Glomerular endothelial cell (primary cell): Measurements from ENCODE around the gene RHOA. TPM values are rescaled to one million over a fixed set of nuclear protein-coding genes. Genes with fewer than 3 reads are reported as not detected.

Source experiments
- DNase-seq: peaks from one replicate; pipeline ENCODE4 v3.0.0-alpha.2; 2011; ENCODE audit warnings: low read depth, low spot score; ENCODE audit errors: extremely low read depth
- total RNA-seq: library from RNA; depleted of rRNA; stranded (reverse); fragments of >200 nt; gene quantifications from 2 replicates; pipeline ENCODE4 v1.2.3, GENCODE V29; 2015

RHOA gene
- 584 and 601 TPM in 2 replicates for total RNA-seq

- peak; percentile 99 for DNase-seq
Observed at GRCh38 chr3:49411968-49412631, at the start of gene RHOA, which contains the start of gene TCTA. Gene RHOA, minus strand, starts transcription at chr3:49411976. Its CDS starts 36,387 bp downstream, at chr3:49375589. Gene TCTA, plus strand, starts transcription at chr3:49412423. Its CDS starts 4 bp downstream, at chr3:49412427.

DNA sequence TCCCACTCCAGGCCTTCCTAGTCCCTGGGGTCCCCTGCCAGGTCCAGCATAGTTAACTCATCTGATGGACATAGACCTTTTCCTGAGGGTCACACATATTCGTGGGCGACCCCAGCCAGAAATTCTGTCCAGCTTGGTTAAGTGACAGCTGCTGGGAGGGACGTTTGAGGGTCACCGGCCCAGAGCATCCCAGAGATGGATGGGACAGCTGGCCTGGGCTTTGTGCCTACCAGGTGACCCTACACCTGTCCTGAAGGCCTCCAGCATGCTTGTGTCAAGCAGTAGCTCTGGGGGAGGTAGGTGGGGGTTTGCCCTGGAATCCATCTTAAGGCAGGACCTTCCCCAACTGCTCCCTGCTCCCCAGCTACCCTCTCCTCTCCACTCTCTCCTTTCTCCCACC is 49.2 kb upstream of the RHOA start:
- no peak for DNase-seq

GRCh38 chr3:49460188-49460890 is 48.6 kb upstream of the RHOA start:
- DNase-seq, result no peak

- DNase-seq, result no peak
Observed at GRCh38 chr3:49456466-49456865, 44.7 kb upstream of the RHOA start.

DNA sequence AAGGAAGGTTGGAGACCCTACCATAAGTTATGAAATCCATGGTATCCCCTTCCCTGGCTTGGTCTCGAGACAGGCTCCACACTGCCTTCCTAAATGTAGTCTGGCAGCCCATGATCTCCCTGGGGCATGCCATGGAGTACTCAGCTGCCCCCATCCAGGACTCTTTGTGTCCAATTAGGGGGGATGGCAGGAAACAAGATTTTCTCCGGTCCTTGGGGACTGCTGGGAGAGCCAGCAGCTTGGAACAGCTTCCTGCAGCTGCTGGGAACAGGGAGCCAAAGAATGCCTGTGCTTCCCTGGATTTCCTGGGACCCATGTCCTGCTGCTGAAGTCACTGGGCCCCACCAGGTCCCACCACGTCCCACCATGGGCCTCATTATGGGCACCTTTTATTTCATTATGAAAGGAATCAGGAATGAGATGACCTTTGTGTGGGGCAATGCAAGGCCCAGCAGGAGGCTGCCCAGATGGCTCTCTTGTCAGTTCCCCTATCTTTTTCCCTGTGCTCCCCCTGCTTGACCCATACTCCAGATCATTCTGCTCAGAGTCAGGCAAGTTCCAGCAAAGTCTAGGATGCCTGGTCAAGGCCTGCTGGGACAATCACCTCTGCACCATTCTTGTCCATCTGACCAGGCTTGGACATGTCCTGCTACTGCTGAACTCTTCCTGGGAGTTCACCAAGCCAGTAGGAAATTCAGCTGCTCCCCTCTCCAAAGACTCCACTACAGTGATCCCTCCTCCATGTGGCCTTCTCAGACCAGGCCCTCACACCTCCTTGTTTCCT is 43.3 kb upstream of the RHOA start:
- no peak for DNase-seq

DNA sequence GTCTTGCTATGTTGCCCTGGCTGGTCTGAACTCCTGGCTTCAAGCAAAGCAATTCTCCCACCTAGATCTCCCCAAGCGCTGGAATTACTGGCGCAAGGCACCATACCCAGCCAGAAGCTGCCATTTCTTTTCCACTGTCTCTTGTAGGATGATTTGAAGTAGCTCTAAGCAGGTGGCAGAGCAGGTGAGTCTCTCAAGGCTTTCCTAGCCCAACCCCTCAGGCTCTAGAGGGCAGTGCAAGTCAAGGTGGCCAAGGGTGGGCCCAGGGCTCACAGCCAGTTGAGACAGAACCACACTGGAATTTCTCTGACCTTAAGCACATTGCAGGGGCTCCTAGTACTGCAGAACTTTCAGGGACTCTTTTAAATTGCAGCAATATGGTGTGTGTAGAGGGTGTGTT is 42.7 kb upstream of the RHOA start:
- no peak for DNase-seq

GRCh38 chr3:49453621-49454020 is 41.8 kb upstream of the RHOA start:
- DNase-seq, result no peak

GRCh38 chr3:49445391-49445790 is 33.6 kb upstream of the RHOA start:
- DNase-seq, result no peak

- no peak for DNase-seq
Observed at GRCh38 chr3:49434731-49435130, 23.0 kb upstream of the RHOA start.

- no peak for DNase-seq
Observed at GRCh38 chr3:49428752-49429080, 16.9 kb upstream of the RHOA start.

DNA sequence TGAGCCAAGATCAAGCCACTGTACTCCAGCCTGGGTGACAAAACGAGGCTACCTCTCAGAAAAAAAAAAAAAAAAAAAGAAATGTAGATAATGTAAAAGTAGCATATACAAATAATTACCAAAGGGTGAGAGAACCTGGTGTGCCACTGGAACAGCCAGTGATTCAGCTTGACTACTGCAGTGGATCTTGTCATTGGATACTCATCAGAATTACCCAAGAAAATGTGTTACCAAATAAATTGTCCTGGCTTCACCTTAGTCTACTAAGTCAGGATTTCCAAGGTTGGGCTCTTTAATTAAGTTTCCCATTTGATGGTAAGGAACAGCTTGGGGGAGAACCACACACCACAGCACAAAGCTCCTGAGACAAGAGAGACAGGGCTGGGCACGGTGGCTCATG is 15.8 kb upstream of the RHOA start:
- no peak for DNase-seq

DNA sequence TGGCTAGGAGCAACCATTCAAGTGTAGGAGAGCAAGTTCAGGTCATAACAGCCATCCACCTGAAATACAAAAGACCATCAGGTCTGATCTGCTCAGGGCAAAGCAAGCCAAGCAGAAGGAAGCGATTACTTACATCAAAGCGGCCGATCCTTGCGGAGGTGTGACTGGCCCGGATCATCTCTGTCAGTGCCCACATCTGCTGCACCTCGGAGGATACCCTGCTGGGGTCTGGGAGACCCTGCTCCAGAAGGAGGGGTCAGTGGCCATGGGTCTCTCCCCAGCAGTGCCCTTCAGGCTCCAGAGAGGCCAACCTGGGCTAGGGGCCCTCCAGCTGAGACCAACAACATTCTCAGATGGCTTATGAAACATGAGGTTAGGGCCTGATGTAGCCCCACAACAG is 13.0 kb upstream of the RHOA start:
- no peak for DNase-seq

GRCh38 chr3:49422379-49423248 is 10.8 kb upstream of the RHOA start, which contains the start of gene AMT:
Gene AMT, minus strand, starts transcription at chr3:49422473. Its CDS starts 23 bp downstream, at chr3:49422450.
- no peak for DNase-seq

DNA sequence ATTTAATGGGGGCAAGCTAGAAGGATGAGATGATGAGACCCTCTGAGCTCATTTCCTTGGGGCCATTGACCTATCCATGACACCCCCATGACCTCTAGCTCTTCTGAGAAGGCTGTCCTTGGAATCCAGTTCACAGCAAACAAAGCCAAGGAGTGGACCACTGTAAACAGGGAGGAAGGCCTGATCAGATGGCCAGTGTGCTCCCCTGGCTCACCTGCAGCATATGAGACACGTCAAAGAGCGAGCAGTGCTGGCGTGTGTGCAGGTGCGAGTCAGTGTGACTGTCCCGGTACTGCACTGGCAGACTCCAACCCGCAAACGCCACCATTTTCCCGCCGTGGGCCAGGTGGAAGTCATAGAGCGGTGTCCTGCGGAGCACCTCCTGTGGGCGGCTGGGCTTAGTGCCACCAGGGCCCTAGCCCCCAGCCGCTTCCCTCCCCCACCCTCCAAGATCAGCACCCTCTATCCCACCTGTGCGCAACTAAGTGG is 10.2 kb upstream of the RHOA start:
- no peak for DNase-seq

DNA sequence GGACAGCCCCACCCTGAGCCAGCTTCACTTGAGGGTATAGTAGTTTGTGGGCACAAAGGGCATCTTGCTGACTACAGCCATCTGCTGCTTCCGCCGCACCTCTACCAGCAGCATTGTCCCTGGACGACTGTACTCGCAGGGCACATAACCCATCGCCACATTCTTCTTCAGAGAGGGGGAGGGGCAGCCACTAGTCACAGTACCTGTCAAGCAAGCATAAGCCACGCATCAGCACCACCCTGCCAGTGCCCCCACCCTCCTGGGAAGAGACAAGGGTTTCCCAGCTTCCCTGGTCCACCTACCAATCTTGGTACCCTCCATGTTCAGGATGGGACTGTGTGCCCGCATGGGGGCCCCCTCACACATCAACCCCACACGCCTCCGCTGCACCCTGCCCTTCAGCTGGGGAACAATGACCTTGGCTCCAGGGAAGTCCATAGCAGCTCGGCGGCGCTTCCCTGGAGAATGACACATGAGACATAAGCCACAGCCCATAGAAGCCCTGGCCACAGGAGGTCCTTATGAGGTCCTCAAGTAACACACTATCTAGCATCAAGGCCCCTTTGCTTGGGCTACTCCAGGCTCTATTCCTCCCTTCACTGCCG is 5.8 kb upstream of the RHOA start:
- no peak for DNase-seq

DNA sequence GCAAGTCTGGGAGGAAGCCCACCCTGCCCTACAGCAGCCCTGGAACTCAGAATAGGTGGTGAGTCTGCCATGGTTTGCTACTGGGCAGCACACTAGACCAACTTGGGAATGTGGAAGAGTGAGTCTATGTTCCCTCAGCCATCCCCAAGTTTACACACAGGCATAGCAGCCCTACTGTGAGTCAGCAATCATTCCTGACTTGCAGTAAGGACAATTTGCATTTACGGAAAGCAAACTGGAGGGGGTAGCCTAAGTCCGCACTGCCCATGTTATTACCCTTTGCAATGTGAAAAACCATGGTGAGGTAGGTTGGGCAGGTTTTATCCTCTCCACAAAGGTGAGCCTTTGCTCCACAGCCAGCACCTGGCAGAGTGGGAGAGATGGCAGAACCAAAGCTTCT is 5.1 kb upstream of the RHOA start:
- no peak for DNase-seq

DNA sequence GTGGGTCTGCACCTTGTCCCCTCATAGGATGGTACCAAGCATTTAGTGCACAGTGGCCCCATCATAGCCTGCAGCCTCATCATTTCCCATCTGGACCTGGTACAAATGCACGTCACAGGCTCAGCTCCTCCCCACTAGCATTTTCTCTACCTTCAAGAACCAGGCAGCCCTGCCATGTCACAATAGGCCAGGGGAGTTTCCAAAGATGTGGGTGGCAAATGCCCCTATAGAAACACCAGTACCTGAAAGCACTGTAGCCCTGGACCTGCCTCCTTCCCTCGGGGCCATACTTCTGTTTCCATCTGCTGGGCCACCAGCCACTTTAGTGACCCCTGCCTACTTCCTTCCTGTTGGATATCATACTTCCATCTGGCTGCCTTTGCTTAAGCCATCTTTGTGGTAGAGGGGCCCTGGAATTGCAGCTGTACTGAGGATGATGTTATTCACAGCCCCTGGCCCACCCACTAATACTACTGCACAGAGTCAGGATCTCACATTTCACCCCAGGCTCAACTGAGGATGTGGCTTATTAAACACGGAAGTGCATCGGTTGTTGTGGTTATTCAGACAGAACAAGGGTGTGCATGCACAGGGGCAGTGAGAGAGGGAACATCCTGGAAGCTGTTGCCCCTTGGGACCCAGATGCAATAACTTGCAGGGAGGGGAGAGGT is 4.3 kb upstream of the RHOA start:
- no peak for DNase-seq

GRCh38 chr3:49414753-49415152 is 3.0 kb upstream of the RHOA start:
- no peak for DNase-seq

GRCh38 chr3:49413338-49413734 is 1.6 kb upstream of the RHOA start:
- DNase-seq, result no peak
